ENCODE data around the gene PPP2R3A.
A peak's percentile ranks its signal among the peaks of the same experiment; 100 is the strongest.

PPP2R3A gene

DNA sequence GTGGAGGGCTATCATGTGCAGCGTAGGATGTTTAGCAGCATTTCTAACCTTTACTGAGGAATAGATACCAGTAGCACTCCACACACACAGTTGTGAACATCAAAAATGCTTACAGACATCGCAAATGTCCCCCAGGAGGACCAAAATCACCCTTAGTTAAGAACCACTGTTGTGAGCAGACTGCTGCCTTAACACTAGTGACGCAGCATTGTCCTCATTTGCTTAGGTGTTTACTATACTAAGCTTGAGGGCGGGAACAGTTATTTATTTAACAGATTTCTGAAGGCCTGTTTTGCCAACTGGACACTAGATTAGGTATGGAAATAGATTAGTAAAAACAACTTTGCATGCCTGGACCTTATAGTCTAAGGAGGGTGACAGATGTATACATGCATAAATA is 2.3 kb downstream of the PPP2R3A start:
- intact Hi-C loops (cut with DNase I), result loop anchor here (5.0 kb wide), 1 partner anchor 784 kb away; the partner anchor contains the start of gene STAG1
- DNase-seq, result no peak

DNA sequence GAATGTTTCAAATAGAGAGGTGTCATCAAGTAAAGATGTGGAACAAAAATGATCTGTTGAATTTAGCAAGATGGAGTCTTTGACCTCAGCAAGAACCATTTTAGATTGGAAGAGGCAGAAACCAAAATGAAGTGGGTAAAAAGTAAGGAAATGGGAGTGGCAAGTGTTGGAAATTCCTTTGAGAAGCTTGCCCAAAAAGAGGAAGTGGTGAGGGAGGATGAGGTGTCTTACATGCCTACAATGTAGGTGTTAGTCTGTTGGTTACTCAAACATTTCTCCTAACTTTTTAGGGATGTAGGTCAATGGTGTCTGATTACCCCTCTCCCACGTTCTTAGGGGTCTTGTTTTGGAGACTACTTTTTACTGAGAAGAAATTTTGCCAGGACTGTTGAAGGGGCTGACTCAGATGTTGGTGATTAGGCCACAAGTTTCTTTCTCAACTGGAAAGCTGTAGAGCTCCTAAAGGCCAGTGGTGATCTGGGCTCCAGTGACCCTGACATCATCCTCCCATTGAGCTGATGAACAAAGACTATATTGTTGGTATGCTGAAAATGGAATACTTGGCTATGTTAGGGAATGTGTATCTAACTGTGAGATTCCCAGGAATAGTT is 5.1 kb downstream of the PPP2R3A start:
- intact Hi-C loops (cut with DNase I), result no loop called here
- peak in 5 of 10 donors; percentile 9 to 88 (median 48) for DNase-seq

DNA sequence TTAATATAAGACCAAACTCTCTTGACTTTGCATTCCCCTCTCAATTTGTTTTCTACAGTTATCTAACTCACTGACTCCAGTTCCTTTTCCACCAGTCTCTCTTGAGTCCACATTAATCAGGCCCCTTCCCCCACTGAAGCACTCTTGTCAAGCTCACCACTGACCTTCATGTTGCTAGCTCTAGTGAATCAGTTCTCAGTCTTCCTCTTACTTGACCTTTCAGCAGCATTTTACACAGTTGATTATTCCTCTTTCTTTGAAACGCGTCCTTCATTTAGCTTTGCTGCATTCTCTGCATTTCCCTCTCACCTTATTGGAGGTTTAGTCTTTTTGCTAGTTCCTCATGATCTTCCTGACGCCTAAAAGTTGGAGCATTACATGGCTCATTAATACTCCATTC is 8.3 kb downstream of the PPP2R3A start:
- DNase-seq, result no peak
- intact Hi-C loops (cut with DNase I), result no loop called here

DNA sequence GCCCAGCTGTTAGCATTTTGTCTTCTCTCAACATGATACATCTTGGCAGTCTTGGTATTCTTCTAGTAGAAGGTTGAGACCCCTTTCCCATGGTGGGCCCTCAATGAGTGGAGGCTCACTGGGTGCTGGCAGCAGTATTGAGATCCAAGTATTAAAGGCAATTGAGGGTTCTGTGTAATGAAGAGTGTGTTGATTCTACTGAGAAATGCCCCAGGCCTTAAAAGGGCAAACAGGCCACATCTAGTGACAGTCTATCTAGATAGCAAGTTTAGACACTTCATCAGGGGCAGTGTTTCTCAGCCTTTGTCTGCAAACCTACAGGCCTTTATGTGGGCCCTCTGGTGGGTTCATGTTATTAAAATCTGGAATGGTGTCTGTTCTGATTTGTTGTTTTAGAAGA is 9.5 kb downstream of the PPP2R3A start:
- intact Hi-C loops (cut with DNase I), result no loop called here
- no peak for DNase-seq

DNA sequence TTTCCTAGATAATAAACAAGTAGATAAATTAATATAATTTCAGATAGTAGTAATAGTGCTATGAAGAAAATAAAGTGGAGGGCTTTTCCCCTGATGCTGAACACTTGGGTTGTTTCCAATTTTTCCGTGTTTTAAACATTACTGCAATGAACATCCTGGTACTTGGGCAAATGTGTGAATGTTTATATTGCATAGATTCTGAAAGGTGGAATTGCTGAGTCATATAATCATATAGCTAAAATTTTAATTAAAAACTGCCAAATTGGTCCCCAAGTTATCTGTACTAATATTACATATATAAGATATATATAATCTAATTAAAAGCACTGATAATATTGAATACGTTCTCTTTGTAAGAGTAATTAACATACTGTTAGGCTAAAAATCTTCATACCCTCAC is 10.0 kb downstream of the PPP2R3A start:
- DNase-seq, result no peak
- intact Hi-C loops (cut with DNase I), result no loop called here

DNA sequence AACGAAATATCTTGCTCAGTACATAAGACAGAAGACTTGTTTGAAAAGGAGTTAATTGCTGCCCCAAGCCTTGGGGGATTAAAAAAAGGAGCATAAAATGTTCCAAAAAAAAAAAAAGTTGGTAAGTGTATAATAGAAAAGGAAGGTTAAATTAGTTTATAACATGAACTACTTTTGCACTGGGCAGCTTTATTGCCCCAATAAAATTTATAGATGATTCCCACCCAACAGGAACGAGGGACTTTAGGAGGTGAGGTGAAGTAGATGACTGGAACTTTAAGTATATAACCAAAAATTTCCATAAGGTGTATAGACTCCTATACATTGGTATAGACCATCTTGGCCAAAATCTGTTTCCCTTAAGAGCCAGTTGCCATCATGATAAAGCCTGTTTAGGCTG is 14.8 kb downstream of the PPP2R3A start:
- intact Hi-C loops (cut with DNase I), result no loop called here

DNA sequence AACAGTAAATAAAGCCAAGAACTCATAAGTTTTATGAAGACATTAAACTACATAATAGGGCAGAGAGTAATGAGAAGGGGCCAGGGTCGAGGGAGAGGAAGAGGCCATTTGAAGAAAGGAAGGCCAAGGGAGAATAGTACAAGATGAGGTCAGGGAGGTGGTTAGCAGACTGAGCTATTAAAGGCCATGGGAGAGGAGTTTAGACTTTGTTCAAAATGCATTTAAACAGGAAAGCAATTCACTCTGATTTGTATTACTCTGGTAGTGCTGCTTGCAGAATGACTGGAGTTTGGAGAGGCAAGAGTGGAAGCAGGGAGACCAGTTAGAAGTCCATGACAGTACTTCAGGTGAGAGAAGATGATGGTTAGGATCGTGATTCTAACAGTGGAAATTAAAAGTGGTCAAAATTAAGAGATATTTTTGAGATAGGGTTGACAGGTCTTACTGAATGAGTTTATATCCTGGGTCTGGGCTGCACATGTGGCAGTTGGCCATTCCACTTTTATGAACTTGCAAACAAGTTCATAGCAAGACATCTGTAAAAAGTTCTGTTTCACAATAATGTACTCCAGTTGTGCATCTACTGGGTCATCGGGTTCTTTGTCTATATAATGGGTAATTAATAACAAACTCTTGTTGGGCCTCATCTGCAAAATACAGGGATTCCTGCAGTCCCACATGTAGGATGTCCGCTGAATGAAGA is 16.3 kb downstream of the PPP2R3A start:
- intact Hi-C loops (cut with DNase I), result no loop called here
- no peak for DNase-seq

More for the DNA sequence above, 14.8 kb downstream of the PPP2R3A start:
- no peak for DNase-seq

DNA sequence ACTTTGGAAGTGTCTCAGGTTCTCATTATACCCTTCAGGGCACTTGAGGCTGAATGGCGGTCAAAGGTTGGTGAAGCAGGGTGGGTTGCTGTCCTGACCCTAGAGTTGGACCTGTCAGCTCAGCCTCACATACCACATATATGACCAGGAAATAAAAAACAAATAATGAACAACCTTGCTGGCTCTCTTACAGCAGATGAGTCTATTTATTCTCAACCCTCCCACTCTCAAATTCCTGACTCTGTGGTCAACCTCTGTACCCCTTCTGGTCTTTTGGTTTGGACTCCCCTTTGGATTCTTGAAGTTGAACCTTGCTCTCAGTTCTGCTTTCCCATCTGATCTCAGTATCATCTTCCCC is 16.9 kb downstream of the PPP2R3A start:
- DNase-seq, result no peak
- intact Hi-C loops (cut with DNase I), result no loop called here

DNA sequence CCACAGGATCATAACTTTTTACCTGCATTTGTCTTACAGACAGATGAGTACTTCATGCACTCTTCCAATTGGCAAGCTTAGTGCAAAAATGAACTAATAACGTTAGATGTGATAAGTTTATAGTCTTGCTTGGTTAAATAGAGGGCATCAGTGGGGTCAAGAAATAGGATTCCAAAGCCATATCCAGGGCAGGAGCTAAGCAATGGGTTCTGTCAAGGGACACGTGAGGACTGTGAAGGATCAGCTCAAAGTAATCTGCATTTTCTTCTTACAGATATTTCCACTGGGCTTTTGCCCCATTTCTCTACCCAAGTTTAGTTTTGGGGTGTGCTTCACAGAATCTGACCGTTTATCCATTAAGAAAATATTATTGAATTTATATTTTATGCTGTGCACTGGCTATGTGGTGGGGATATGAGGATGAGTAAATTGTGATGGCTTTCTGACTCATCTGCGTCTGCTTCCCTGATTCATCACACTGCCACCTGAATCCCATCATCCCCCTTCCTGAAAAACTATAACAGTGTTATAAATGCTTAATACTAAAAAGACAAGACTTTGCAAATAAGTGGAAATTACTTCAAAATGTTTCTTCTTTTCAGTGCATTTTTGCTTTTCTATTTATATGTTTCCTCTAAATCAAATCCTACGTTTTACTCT is 17.5 kb downstream of the PPP2R3A start:
- intact Hi-C loops (cut with DNase I), result no loop called here
- DNase-seq, result no peak

DNA sequence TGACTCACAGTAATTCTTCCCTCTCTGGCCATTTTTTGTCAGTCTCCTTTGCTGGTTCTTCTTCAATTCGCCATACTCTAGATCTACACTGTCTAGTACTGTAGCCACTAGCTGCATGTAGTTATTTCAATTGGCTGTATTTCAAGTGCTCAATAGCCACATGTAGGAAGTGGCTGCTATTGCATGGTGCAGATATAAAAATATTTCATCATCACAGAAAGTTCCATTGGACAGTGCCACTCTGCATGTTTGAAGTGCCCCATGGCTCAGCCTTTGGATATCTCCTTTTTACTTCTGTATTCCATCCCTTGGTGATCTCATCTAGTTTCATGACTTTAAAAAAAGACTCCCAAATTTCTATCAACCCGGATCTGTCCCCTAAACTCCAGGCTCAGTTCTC is 22.1 kb downstream of the PPP2R3A start:
- no peak for DNase-seq
- intact Hi-C loops (cut with DNase I), result no loop called here

DNA sequence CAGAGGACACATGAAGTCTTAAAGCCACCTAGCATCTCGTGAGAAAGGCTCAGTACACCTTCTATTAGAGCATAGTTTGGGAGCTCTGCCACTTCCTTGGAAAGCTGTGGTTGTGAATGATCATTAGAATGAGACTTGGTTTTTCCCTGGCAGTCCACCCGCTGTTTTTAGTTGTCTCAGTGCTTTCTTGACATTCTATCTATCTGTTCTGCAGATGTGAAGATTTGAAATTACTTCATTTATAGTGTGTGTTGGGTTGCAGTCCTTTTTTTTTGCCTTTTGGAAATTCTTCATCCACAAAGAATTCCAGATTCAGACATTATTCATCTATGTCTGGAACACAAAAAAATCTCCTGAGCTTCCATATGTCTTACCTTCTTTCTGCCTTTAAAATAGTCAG is 23.7 kb downstream of the PPP2R3A start:
- intact Hi-C loops (cut with DNase I), result no loop called here
- DNase-seq, result no peak

DNA sequence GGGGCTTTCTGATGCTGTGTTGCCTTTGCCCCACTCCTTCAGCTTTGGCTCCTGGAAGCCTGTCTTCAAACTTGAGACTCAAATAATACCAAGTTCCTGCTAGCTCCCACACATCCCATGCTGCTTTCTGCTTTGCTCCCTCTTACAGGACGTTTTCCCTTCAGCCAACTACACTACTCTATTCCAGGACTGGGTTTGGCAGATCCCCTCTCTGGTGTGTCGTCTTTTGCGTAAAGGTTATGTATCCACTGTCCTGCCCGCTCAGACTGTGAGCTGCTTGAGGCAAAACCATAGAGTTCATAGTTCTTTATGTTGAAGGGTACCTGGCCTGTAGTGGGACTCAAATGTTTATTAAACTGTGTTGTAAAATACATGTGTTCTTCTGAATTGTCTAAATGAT is 25.4 kb downstream of the PPP2R3A start:
- intact Hi-C loops (cut with DNase I), result no loop called here
- DNase-seq, result no peak

DNA sequence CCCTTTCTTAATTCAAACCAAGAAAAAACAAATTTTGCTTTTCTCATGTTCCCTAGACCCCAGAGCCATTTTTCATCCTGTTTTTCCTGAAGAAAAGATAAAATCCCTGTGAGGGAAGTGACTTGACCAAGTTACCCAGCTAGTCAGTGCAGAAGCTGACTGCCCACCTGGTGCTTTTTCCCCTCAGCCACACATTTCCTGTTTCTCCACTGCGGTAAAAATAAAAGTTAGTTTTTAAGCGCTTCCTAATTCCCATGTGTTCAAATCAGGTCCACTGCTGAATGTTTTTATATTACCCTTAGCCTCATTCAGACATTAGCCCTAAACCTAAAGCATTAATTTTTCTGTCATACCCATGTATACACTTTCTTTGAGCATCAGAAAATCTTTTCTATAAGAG is 26.1 kb downstream of the PPP2R3A start:
- DNase-seq, result no peak
- intact Hi-C loops (cut with DNase I), result no loop called here

DNA sequence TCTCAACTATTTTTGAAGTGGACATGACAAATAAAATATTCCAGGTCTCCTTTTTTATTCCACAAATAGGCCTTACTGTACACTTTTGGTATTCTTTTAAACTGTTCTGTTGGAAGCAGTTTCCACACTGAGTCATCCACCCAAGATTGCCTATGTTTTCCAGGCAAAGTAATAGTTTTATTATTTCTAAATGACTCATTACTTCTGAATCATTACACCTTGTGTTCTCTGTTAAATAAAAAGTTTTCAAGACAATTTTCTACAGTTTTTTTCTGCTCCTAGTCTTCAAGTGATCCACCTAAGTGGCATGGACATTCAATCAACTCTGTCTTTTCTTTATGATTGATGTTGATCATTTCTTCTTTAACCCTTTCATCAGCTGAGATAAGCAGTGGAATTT is 26.5 kb downstream of the PPP2R3A start:
- DNase-seq, result no peak
- intact Hi-C loops (cut with DNase I), result no loop called here

DNA sequence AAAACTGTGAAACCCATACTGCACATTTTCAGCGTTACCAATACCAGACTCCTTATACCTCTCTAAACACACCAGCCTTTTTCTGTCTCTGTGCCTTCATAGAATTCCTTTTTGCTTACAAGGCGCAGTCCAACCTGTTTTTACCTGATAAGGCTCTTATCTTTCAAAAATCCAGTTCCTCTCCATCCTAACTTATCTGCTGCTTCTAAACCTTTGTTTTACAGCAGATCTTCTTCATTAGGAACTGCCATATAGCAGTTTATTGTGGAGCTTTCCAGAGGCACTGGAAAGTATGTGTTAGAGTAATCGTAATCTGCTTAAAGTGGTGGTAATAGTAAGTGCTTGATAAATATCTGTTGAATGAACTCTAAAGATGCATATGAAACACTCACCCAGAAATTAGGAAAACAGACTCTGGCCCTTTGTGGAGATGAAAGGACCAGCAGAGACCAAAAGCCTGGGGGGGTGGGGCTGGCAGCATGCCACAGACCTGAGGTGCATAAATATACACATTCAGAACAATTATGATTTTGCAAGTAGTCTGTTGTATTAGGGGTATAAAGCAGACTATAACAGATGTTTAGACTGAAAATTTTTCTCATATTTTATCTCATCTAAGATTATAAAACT is 29.3 kb downstream of the PPP2R3A start:
- DNase-seq, result no peak
- intact Hi-C loops (cut with DNase I), result no loop called here

DNA sequence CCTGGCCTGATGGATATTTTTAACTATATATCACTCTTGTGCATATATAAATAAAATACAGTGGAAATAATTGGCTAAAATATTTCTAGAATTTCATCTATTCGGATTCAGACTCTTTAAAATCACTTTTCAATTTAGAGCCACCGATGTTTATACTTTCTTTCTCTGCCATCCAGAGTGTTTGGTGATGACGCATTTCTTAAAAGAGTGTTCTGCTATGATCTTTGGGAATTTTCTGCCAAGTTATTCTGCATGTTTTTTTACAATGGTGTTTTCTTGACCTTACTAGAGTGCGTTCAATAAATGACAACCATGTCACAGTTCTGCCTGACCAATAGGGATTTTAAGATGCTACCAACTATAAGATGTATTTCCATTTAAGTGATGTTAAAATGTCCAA is 30.2 kb downstream of the PPP2R3A start:
- intact Hi-C loops (cut with DNase I), result no loop called here
- no peak for DNase-seq

DNA sequence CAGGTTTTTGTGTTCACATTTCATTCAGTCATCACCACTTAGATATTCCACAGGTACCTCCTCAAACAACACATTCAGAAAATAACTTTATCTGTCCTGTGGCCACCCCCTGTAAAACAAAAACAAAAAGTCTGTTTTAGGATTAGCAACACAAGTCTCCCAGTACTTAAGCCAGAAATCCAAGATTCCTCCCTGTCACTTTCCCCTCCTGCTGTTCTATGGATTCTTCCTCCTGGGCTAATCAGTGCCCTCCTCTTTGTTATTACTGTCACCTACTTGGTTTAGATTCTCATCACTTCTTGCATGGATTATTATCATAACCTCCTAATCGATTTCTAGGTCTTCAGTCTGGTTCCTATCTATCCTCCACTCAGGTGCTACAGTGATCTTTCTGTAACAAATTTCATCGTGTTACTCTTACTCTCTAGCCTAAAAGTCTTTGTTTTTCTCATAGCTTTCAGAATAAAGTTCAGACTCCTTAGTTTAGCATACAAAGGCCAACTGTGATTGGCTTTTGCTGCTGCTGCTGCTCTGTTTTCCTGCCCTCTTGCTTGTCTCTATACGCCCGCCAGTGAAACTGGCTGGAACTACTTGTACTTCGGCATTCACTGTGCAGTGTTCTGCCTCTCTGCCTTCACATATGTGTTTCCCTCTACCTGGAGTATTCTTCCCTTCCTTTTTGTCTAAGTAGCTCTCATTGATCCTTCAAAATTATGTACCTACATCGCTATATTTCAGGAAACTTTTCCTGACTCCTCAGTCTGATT is 32.2 kb downstream of the PPP2R3A start:
- DNase-seq, result peak in 3 of 10 donors; percentile 5 to 81 (median 41)
- intact Hi-C loops (cut with DNase I), result no loop called here

DNA sequence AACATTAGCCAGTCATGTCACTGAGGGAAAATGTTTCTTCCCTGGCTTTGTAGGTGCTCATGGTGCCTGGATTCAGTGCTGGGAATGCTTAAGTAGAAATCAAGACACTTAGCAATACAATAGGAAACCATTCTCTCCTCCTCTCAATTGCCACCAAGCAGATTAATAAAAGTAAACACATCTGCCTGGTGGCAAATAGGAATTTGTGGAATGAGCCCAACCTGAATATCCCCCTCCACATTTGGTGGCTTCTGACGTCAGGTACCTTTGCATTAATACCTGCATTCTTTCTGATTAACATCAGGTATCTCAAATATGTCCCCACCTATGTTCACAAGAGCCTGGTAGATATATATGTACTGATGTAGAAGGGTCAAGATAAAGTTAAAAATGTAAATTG is 42.7 kb downstream of the PPP2R3A start:
- intact Hi-C loops (cut with DNase I), result no loop called here
- no peak for DNase-seq

DNA sequence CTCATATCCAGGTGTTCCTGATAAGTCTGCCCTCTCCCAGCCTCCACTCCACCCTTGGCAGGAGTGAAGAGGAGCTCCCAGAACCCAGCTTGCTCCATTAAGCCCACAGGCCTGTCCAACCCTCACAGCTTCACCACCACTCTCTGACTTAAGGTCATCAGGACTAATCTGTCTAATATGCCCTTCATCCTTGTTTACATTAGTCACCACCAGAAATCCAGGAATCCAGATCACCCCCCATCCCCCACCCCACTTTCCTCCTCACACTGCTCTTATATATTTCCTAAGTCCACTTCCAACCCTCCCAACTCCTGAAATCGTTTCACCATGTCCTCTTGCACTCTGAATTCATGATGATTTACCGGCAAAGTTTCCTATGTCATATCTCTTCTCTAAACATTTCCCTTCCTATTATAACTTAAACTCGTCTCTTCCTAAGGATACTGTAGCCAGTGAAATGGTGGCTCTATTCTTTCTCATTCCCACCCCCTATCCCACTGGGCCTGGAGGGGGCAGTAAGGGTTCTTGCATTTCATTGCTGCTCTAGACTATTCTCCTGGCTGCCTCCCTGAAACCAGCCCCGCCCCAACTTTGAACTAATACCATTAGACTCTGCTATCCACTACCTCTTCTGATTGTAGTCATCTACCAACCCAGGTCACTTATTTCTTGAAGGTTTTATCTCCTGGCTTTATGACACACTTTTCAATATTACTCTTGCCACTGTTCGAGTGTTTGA is 43.4 kb downstream of the PPP2R3A start:
- DNase-seq, result no peak
- intact Hi-C loops (cut with DNase I), result no loop called here

DNA sequence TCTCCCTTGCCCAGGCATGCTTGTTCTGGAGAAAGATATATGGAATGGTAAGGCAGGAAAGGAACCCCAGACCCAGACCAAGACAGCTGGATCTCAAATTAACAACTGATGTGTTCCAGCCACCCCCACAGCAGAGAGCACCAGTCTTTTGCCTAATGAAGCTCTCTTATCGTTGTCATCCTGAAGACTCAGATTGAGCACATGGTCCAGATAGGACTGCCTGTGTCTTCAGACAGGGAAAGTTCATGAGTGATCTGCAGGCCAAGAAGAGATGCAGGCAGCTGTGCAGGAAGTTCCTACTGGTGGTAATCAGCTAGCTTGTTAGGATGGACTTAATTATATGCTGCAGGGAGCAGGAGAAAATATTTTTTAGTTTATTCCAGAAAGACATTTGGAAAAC is 53.3 kb downstream of the PPP2R3A start:
- intact Hi-C loops (cut with DNase I), result no loop called here
- no peak for DNase-seq

All from posterior cingulate gyrus (tissue), 11 donors.